ENCODE results near the gene CDH12.
"Not testable (repeated sequence)": the region's sequence is repeated elsewhere in the genome, so short reads cannot be mapped to it uniquely, and the experiment has no call there.

The CDH12 gene

GRCh38 chr5:22053195-22053594 lies 799.9 kb downstream of the CDH12 start:
- in situ Hi-C loops (cut with HindIII; ENCODE audit: low sequenced_read_pairs) = no loop called here

DNA sequence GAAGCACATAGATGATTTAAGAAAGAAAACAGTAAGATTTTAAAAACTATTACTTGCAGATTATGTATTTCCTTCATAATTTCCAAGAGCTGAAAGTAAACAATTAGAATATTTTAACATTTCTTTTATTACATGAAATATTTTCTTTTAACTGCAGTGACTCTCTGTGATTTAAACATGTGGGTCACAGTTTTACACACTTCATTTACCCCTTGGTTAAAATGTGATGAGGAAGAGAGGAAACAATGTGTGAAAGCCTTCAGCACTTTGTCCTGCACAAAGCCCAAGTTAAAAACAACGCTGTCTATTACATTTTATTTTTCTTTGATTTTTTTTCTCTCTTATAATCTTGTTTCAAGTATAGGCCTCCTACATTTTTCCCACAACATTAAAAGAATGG lies 801.3 kb downstream of the CDH12 start:
- in situ Hi-C loops (cut with HindIII; ENCODE audit: low sequenced_read_pairs) = no loop called here

- in situ Hi-C loops (cut with HindIII; ENCODE audit: low sequenced_read_pairs) = no loop called here
Observed at GRCh38 chr5:22050931-22051330, 802.2 kb downstream of the CDH12 start.

GRCh38 chr5:22044229-22044628 lies 808.9 kb downstream of the CDH12 start:
- in situ Hi-C loops (cut with HindIII; ENCODE audit: low sequenced_read_pairs) = no loop called here

- in situ Hi-C loops (cut with HindIII; ENCODE audit: low sequenced_read_pairs) = no loop called here
Observed at GRCh38 chr5:22036061-22036460, 817.1 kb downstream of the CDH12 start.

DNA sequence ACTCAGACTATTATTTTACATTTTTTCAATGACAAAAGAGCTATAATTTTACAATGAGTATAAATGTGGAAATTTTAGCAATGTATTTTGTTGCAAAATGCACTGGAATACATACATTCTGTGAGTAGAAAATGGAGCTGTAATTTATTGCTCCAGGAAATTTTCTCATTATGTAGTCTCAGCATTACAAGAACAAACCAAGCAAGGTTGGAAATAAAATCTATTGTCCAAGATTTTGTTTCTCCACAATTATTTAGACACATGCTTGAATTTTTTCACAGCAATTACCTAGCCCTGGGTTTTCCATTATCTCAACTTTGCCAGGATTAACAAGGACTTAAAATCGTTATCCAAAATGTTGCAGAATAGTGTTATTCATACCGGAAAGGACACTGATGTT lies 820.1 kb downstream of the CDH12 start:
- in situ Hi-C loops (cut with HindIII; ENCODE audit: low sequenced_read_pairs) = no loop called here

DNA sequence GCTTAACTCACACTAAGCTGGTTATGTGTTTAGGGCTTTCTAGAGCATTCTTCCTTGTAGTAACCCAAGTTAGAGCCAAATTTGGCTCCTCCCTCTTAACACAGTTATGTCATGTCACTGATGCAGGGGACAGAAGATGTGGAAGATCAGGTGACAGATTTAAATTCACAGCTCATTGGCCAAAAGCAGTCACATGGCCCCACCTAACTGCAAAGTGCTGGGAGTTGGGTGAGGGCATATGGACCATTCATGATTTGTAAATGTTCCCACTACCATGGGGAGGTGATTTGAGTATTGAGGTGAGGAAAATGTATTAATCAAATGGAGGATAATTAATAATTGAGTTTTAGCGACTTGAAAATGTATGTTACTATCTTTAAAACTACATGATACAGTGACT lies 829.4 kb downstream of the CDH12 start:
- in situ Hi-C loops (cut with HindIII; ENCODE audit: low sequenced_read_pairs) = no loop called here

DNA sequence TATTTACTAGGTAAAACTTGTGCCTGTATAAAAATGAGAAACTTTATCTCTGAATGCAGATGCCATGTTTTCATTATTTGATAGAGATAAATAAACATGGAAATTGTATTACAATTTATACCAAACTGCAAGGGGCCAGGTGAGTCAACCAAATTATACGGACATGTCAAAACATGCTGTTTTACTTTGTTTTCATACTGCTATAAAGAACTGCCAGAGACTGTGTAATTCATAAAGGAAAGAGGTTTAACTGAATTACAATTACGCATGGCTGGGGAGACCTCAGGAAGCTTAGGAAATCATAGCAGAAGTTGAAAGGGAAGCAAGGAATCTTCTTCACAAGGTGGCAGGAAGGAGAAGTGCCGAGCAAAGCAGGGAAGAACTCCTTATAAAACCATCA lies 840.3 kb downstream of the CDH12 start:
- in situ Hi-C loops (cut with HindIII; ENCODE audit: low sequenced_read_pairs) = not testable (repeated sequence)

GRCh38 chr5:22010808-22011207 lies 842.3 kb downstream of the CDH12 start:
- in situ Hi-C loops (cut with HindIII; ENCODE audit: low sequenced_read_pairs) = not testable (repeated sequence)

GRCh38 chr5:22001097-22001496 lies 852.0 kb downstream of the CDH12 start:
- in situ Hi-C loops (cut with HindIII; ENCODE audit: low sequenced_read_pairs) = not testable (repeated sequence)

- in situ Hi-C loops (cut with HindIII; ENCODE audit: low sequenced_read_pairs) = not testable (repeated sequence)
Observed at GRCh38 chr5:21985799-21986198, 867.3 kb downstream of the CDH12 start.

DNA sequence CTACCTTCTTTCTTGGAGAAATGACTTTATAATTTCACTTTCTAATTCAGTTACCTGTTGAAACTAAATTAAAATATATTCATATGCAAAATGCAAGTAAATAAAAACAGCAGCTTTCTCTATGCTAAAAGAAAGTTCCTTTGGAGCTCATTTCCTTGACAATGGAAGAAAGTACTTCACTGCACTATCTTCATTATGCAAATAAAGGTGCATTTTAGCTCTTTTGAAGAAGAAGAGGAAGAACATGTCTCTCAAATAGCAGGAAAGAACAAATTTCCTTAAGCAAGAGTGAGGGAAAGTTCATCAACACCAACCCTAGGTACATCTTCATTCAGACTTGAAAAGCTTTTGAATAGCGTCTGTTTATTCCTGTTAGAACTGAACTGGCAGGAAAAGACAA lies 901.6 kb downstream of the CDH12 start:
- in situ Hi-C loops (cut with HindIII; ENCODE audit: low sequenced_read_pairs) = not testable (repeated sequence)

GRCh38 chr5:21931116-21931515 lies 922.0 kb downstream of the CDH12 start:
- in situ Hi-C loops (cut with HindIII; ENCODE audit: low sequenced_read_pairs) = no loop called here

GRCh38 chr5:21919414-21920022 lies 933.6 kb downstream of the CDH12 start:
- in situ Hi-C loops (cut with HindIII; ENCODE audit: low sequenced_read_pairs) = no loop called here

GRCh38 chr5:21918451-21918850 lies 934.7 kb downstream of the CDH12 start:
- in situ Hi-C loops (cut with HindIII; ENCODE audit: low sequenced_read_pairs) = no loop called here

GRCh38 chr5:21910731-21911130 lies 942.4 kb downstream of the CDH12 start:
- in situ Hi-C loops (cut with HindIII; ENCODE audit: low sequenced_read_pairs) = no loop called here

DNA sequence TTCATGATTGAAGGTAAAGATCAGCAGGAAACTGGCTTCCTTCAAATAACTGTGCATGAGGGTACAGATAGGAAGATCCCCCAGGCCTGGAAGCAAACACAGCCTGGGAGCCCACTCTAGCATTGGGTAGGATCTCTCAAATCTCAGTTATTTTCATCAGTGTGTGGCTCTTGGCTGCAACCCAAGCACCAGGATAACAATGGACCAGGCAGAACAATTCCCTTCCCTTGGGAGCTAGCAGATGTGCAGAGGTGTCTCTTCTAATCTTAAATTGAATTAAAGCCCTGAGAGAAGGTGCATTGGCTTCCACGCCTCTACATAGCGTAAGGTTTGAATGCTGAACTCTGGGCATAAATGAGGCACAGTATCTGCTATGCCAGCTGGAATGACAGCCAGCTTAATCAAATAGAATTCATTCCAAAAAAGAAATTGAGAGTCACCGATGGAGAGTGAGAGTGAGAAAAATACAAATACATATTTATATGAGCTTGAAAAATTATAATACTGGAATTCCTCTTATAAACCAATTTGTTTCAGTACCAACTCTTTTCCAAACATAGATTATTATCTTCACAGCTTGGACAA lies 957.3 kb downstream of the CDH12 start:
- in situ Hi-C loops (cut with HindIII; ENCODE audit: low sequenced_read_pairs) = no loop called here

- in situ Hi-C loops (cut with HindIII; ENCODE audit: low sequenced_read_pairs) = no loop called here
Observed at GRCh38 chr5:21893161-21893560, 960.0 kb downstream of the CDH12 start.

DNA sequence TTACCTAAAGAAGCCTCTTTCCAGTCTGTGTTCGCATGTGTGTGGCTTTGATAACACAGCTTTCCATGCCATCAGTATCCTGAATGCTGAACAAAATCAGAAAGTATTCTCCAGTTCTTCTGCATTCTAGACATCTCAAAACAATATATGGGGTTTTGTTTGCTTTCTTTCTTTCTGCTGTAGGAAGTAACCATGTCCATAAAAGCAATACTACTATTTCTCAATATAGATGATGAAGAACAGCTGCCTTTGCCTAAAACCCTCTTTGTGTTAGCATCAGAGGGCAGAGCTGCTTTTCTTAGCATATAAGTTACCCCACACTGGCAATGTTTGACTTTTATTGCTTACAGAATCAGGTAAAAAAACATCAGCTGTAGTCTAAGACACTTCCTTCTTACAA lies 963.6 kb downstream of the CDH12 start:
- in situ Hi-C loops (cut with HindIII; ENCODE audit: low sequenced_read_pairs) = no loop called here

- in situ Hi-C loops (cut with HindIII; ENCODE audit: low sequenced_read_pairs) = no loop called here
Observed at GRCh38 chr5:21882074-21882745, 970.9 kb downstream of the CDH12 start.

DNA sequence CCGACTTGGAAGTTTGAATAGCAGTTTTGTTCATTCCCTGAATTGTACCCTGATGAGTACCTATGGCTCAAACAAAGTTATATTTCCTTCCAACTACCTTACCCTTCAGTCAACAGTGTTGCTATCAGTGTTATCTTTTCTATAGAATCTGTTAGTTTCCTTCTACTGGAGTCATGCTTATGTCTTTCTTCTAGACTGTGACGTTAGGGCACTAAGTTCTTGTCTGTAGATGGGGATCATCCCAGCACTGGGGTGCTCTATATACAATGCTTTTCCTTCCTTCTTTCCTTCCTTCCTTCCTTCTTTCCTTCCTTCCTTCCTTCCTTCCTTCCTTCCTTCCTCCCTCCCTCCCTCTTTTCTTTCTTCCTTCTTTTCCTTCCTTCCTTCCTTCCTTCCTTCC lies 973.0 kb downstream of the CDH12 start:
- in situ Hi-C loops (cut with HindIII; ENCODE audit: low sequenced_read_pairs) = no loop called here

DNA sequence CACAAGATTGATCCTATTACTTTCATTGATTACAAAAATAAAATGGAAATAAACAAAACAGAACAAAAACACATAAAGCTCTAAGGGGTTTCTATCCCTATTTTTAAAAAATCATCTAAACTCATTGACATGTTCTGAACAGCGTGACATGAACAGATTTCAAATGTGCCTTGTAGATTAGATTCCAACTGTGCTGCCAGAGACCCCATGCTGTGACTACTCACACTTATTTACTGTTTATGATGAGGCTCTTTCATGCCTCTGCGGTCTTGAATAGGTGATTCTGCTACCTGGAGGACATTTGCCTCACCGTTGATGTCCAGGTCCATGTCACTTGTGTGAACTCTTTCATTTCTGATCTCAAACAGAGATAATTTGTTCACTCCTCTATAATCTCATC lies 990.2 kb downstream of the CDH12 start:
- in situ Hi-C loops (cut with HindIII; ENCODE audit: low sequenced_read_pairs) = no loop called here

Measured in DLD1 (cell line).